Right ventricle myocardium superior (tissue), 1 donor: ENCODE data around the gene NELFE. TPM values are rescaled to one million over a fixed set of nuclear protein-coding genes. Genes with fewer than 3 reads are reported as not detected.
"Not testable (repeated sequence)": the region's sequence is repeated elsewhere in the genome, so short reads cannot be mapped to it uniquely, and the experiment has no call there.

Source experiments
- ATAC-seq: fragments of 200-7000 bp; cut with Tn5 transposase; one replicate; pipeline ENCODE4 v1.9.1; 2020; ENCODE audit warnings: mild to moderate bottlenecking; ENCODE audit not compliant: poor library complexity
- DNase-seq: peaks from one replicate; pipeline ENCODE4 v3.0.0-alpha.2; 2020
- intact Hi-C: fragments of 100-400 bp; cut with DNase I; formaldehyde crosslinking; loops from one replicate; pipeline ENCODE4 v1.11.2; 2022
- total RNA-seq: library from RNA; stranded (reverse); fragmentation: NEBNext Ultra II Directional; extraction: Animal tissue kit (Norgen Biotek cat#: 25700); gene quantifications from one replicate; pipeline ENCODE4 v1.2.1, GENCODE V29; 2021
- donor health status: DM: no; HTN: yes; CAD: no; lungs with severe emphysema.

NELFE gene
- total RNA-seq, 1 donor from 2014 or later, result 39.6 TPM

DNA sequence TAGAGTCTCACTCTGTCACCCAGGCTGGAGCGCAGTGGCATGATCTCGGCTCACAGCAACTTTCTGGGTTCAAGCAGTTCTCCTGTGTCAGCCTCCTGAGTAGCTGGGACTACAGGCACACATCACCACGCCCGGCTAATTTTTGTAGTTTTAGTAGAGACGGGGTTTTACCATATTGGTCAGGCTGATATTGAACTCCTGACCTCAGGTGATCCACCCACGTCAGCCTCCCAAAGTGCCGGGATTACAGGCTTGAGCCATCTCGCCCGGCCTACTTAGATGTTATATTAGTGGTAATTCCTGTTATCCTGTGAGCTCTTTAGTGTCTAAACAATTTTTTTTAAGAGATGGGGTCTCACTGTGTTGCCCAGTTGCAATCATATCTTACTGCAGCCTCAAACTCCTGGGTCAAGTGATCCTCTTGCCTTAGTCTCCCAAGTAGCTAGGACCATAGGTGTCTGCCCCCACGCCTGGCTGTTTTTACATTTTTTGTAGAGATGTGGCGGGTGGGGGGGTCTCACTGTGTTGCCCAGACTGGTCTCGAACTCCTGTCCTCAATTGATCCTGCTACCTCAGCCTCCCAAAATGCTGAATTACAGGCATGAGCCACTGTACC, 19.2 kb upstream of the NELFE start:
- DNase-seq (peak; percentile 17), ATAC-seq (no peak)
- intact Hi-C loops, result no loop called here

DNA sequence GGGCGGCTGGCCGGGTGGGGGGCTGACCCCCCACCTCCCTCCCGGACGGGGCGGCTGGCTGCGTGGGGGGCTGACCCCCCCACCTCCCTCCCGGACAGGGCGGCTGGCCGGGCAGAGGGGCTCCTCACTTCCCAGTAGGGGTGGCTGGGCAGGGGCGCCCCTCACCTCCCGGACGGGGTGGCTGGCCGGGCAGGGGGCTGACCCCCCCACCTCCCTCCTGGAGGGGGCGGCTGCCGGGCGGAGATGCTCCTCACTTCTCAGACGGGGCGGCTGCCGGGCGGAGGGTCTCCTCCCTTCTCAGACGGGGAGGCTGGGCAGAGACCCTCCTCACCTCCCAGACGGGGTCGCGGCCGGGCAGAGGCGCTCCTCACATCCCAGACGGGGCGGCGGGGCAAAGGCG, 17.3 kb upstream of the NELFE start:
- ATAC-seq, intact Hi-C loops: not testable (repeated sequence)
- DNase-seq, result peak; percentile 27

DNA sequence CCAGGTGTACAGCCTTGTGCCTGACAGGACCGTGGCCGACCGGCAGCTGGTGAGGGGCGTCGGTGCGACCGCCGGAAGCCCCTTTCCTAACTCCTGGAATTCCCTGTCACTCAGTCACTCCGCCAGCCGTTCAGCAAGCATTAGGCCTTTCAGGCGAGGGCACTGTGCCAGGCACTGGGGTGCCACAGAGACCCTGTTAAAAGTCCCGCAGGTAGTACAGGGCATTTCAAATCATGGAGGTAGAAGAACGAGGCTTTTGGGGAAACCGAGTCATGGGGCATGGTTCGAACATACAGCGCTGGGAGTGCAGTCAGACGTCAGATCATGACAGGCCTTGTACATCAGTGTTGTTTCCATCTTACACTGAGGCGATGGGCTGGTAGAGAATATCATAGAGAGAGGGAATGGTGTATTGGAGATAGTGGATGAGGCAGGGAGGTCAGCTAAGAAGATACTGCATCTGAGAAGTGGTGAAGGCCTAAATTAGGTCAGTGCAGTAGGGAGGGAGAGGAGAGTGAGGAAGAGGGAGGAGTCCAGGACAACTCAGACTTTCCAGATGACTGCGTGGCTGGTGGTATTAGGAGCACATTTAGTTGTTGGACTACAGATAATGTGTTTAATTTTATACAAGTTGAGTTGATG, 14.1 kb upstream of the NELFE start:
- intact Hi-C loops, result no loop called here
- ATAC-seq (no peak), DNase-seq (no peak)

DNA sequence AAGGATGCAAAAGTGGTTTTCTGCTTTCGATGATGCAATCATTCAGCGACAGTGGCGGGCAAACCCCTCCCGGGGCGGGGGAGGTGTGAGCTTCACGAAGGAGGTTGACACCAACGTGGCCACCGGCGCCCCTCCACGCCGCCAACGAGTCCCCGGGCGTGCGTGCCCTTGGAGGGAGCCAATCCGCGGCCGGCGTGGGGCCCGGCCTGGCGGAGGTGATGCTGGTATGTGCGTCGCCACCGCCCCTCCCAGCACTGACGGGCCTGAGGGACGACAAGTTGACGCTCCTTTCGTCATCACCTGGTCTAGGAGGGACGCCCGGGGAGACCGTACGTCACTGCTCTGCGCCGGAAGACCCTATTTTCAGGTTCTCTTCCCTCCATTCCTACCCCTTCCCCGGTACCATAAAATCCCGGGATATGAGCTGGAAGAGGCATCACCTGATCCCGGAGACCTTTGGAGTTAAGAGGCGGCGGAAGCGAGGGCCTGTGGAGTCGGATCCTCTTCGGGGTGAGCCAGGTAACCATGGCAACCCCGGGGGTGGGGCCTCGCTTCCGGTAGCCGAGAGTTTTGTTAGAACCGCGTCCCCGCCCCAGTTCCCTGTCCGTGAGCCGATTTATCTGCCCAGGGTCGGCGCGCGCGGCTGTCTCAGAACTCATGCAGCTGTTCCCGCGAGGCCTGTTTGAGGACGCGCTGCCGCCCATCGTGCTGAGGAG, 13.4 kb upstream of the NELFE start, which contains the start of gene DXO:
Gene DXO (minus strand): TSS at position 146 of the 716 bp plus-strand sequence. CDS start 463 bp downstream, outside the sequence.
- intact Hi-C loops, result no loop called here
- ATAC-seq (peak; percentile 97), DNase-seq (peak; percentile 97)

DNA sequence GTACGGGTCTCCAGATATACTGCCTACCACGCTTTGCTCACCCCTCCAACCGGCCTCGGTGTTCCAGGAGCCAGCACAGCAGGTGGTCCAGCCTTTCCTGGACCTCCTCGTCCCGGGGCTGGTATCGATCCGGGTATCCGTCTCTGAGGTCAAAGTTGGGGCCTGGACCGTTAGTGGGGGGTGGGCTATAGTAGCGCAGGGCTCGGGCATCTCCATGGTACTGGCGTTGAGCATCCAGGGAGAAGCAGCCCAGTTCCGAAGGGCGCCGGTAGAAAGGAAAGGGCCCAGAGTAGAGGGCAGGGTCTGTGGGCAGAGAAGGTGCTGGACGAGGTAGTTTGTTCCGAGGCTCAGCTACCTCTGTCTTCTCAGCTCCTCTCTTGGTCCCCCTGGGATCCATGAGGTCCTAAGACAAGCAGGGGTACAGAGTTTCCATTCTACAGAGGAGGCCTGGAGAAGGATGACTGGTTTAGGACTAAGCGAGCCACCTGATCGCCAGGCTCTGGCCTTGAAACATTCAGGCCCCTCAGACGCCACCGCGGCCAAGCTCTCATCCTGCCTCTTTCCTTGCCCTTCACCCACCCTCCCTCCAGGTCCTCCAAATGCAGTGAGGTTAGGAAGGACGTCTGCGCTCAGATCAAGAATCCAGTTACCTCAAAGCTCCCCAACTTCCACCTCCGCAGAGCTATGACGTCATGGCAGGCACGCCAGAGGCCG, 12.7 kb upstream of the NELFE start:
- ATAC-seq (no peak), DNase-seq (no peak)
- intact Hi-C loops, result no loop called here

DNA sequence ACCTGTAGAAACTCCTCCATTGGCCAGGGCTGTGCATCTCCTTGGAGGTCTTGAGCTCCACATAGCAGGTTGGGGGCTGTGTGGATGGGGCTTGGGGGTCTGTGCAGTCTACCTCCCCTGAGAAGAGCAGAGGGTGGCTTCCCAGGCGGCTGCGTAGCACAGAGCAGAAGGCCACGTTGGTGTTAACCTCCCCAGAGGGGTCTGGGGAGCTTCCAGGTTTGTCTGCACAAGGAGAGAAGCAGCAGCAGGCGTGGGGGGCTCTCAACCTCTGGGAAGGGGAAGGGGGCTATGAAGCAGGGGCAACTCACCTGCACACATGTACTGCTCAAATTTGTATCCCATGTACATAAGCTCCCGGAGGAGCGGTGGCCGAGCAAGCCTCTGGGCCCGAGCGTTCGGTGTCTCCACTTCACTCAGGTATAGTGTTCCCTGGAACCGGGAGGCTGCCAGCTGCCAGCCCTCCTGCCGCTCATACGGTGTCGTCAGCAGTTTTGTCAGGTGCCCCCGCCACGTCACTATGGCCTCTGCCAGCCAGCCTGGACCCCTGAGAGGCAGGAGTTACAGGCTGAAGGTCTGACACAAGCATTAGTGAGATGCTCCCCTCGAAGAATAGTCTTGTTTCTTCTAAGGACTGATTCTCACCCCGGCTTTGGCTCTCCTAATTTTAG, 12.0 kb upstream of the NELFE start:
- no peak for ATAC-seq
- no peak for DNase-seq
- intact Hi-C loops, result no loop called here

DNA sequence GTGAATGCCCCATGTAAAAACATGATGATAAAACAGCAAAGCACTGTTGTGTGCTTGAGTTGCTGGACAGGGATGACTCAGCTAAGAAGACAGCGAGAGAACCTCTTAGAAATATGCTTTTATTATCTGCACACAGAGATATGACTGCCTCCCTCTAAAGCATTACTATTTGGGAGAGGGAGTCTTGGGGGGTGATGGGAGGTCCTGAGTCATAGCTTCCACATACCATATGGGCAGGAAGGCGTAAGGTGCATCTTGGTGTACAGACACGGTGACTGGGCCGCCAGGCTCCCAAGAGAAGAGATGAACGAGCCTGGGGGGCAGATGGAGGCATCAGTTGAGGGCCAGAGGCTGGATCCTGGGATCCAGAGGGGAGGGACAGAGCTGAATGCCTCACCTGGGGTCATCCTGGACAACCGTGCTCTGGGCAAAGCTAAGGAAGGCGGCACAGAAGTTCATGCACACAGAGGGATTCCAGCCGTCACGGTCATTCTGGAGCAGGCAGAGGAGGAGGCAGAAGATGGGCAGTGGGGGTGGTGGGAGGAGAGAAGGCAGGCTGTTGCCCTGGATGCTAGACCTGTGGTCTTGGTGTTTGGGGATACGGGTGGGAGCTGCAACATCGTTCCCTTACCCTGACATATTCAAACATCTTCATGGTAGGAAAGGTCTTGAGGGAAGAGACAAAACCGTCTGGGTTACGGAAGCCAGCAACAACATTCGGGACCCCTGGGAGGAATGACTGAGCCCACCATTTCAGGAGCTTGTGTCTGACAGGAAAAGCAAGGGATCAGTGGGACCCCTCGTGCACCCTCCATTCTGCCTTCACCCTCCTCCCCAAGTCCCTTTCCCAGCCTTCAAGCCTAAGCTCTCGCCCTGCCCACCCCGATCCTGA, 11.2 kb upstream of the NELFE start:
- no peak for DNase-seq
- no peak for ATAC-seq
- intact Hi-C loops, result no loop called here

DNA sequence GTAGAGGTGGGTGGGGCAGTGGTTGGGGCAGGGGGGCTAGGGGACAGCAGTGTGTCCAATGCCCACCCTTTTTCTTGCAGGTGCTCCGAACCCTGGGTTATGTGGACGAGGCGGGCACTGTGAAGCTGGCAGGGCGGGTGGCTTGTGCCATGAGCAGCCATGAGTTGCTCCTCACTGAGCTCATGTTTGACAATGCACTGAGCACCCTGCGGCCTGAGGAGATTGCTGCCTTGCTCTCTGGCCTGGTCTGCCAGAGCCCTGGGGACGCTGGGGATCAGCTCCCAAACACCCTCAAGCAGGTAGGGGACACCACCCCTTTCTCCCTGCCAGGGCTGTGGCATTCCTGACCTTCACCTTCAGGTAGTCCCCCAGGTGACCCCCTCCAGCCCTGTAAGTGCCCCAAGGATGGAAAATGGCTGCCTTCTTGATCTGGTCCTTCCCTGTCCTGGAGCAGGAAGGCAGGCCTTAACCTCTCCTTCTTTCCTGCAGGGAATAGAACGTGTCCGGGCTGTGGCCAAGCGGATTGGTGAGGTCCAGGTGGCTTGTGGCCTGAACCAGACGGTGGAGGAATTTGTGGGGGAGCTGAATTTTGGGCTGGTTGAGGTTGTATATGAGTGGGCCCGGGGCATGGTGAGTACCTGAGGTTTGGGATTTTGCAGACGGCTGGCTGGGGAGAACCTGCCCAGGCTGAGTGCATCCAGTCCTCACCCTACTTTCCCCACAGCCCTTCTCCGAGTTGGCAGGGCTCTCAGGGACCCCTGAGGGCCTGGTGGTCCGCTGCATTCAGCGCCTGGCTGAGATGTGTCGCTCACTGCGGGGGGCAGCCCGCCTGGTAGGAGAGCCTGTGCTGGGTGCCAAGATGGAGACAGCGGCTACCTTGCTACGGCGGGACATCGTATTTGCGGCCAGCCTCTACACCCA, 10.3 kb upstream of the NELFE start:
- intact Hi-C loops, result no loop called here
- ATAC-seq (no peak), DNase-seq (no peak)

DNA sequence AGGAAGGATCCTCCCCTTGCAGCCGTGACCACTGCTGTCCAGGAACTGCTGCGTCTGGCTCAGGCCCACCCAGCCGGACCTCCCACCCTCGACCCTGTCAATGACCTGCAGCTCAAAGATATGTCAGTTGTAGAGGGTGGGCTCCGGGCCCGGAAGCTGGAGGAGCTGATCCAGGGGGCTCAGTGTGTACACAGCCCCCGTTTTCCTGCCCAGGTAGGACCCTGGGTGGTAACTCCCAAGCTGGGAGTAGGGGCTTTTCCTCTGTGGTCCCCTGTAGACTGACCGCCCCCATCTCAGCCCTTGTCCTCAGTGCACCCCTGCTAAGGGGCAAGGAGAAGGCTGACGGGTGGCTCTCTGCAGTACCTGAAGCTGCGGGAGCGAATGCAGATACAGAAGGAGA, 9.6 kb upstream of the NELFE start:
- no peak for ATAC-seq
- intact Hi-C loops, result no loop called here
- no peak for DNase-seq

DNA sequence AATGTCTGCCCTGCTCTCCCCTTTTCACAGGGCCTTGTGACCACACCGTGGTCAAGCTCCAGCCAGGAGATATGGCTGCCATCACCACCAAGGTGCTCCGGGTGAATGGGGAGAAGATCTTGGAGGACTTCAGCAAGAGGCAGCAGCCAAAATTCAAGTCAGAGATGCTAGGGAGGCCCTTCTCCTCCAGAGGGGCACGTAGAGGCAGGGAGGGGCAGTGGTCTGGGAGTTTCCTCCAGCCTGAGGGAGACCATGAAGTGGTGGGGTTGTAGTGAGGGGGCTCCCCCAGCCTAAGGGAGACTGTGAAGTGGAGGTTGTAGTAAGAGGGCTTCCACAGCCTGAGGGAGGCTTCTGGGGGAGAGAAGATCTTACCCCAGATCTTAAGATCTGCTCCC, 9.2 kb upstream of the NELFE start:
- ATAC-seq, result no peak

DNA sequence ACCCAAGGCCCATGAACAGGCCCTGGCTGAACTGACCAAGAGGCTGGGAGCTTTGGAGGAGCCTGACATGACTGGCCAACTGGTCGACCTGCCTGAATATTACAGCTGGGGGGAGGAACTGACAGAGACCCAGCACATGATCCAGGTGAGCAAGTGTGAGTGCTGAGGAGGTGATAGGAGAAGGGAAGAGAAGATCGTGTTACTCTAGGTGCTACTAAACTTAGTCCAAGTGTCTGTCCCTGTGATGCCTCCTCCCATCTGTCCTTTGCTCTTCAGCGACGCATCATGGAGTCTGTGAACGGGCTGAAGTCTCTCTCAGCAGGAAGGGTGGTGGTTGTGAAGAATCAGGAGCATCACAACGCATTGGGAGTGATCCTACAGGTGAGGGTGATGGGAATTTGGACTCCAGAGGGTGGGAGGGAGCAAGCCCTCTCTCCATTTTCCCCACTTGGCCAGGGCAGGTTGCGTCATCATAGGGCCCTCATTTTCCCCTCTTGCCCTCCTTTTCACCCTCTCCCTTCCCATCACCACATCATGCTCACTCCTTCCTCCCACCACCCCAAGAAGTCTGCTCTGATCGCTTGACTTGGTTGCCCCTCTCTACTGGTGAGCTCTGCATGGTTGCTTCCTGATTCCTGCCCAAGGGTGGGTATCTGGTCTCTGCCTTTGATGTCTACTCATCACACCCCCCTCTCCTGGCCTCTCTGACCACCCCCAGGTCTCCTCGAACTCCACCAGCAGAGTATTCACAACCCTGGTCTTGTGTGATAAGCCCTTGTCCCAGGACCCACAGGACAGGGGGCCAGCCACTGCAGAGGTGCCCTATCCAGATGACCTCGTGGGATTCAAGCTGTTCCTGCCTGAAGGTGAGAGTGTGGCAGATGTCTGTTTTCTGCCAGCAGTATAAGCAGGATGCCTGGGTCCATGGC, 8.5 kb upstream of the NELFE start:
- peak; percentile 22 for DNase-seq
- ATAC-seq, result no peak
- intact Hi-C loops, result no loop called here

More for the DNA sequence above, 9.2 kb upstream of the NELFE start:
- intact Hi-C loops, result no loop called here
- DNase-seq, result peak; percentile 8

DNA sequence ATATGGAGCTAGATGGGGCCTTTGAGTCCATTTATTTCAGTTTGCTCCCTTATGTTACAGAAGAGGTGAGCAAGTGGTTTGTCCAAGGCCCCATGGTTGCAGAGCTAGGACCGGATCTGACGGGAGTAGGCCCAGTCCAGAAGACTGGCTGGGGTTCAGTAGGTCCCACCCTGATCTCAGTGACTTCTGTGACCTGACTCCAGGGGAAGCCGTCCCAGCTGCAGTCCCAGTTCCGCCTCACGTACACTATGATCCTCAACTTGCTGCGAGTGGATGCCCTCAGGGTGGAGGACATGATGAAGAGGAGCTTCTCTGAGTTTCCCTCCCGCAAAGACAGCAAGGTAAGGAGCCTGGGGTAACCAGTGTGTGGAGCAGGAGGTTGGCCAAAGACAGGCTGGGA, 7.7 kb upstream of the NELFE start:
- intact Hi-C loops, result no loop called here
- ATAC-seq (no peak), DNase-seq (no peak)

DNA sequence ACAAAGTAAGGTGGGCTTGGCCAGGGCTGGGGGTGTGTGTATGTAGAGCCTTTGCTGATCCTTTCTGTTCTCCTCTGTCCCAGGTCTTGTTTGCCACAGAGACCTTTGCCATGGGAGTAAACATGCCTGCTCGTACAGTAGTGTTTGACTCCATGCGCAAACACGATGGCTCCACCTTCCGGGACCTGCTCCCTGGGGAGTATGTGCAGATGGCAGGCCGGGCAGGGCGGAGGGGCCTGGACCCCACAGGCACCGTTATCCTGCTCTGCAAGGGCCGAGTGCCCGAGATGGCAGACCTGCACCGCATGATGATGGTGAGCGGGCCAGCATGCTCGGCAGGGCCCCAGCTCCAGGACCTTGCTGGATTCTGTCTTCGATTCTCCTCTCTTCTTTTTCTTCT, 6.9 kb upstream of the NELFE start:
- ATAC-seq, result no peak
- DNase-seq, result no peak
- intact Hi-C loops, result no loop called here

DNA sequence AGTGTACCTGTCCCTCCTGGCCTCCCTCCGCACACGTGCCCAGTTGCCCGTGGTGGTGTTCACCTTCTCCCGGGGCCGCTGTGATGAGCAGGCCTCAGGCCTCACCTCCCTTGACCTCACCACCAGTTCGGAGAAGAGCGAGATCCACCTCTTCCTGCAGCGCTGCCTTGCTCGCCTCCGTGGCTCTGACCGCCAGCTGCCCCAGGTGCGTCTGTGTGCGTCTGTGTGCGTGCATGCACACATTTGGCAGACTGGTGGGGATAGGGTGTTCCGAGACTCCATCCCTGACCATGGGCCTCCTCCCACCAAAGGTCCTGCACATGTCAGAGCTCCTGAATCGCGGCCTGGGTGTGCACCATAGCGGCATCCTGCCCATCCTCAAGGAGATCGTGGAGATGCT, 5.2 kb upstream of the NELFE start:
- intact Hi-C loops, result no loop called here
- peak; percentile 24 for DNase-seq
- ATAC-seq, result no peak

DNA sequence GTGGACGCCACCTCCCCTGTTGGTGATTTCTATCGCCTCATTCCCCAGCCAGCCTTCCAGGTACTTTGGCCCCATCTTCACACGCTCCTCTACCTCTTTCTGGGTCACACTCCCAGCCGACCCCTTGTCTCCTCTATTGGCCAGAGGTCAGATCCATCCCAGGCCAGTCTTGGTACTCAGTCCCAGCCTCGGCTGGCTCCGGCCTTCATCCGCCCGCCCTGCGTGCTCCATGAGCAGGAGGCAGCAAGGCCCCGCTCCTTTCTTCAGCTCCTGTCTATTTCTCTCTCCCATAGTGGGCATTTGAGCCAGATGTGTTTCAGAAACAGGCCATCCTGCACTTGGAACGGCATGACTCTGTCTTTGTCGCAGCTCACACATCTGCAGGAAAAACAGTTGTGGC, 2.8 kb upstream of the NELFE start:
- intact Hi-C loops, result no loop called here
- DNase-seq, result no peak
- no peak for ATAC-seq

DNA sequence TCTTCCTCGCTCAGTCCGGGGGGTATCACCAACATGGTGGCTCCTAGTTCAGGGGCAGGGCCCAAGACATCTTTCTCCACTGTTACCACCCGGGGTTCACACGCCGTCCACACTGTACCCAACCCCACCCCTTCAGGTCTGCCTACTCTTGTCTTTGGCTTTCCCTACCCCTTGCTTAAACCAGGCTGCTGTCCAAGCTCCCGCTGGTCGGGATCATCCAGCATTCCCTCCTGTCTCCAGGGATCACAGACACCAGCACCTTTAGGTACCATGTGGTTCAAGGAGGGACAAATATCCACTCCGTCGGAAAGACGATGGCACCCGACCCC, 395 bp downstream of the NELFE start:
- ATAC-seq (peak; percentile 13), DNase-seq (no peak)
- intact Hi-C loops, result no loop called here
